Breast epithelium (tissue), 4 donors: ENCODE results near the gene SIK3. TPM values are rescaled to one million over a fixed set of nuclear protein-coding genes. Genes with fewer than 3 reads are reported as not detected.
A peak's percentile ranks its signal among the peaks of the same experiment; 100 is the strongest.

Experiments used
- DNase-seq, 2 donors: peaks; one replicate each; pipeline ENCODE4 v3.0.0-alpha.2; 2019; ENCODE audit warnings: low spot score in 2 of 2
- H3K27ac ChIP-seq, 2 donors: fragments of 200-600 bp; sonication (generic) in 1 of 2; one replicate each; pipeline ENCODE4 v1.5.1; 2016 to 2019; ENCODE audit warnings: mild to moderate bottlenecking in 1 of 2
- H3K27me3 ChIP-seq, 2 donors: fragments of 200-600 bp; sonication (generic) in 1 of 2; one replicate each; pipeline versions ENCODE4 v1.5.1 to v1.6.0; 2017 to 2019; ENCODE audit warnings: control low read depth in 1 of 2, mild to moderate bottlenecking in 1 of 2
- H3K36me3 ChIP-seq: fragments of 200-600 bp; one replicate; pipeline ENCODE4 v1.5.1; 2019
- H3K4me1 ChIP-seq, 2 donors: fragments of 200-600 bp; sonication (generic); one replicate each; pipeline ENCODE4 v1.5.1; 2016 to 2019; ENCODE audit warnings: control low read depth in 1 of 2
- H3K4me3 ChIP-seq, 3 donors: fragments of 200-600 bp; sonication (generic); 1 replicate in 2 of 3; 2 replicates in 1 of 3; pipeline ENCODE4 v1.5.1; 2016 to 2019; ENCODE audit warnings: mild to moderate bottlenecking in 3 of 3, moderate library complexity in 2 of 3
- H3K9me3 ChIP-seq, 2 donors: fragments of 200-600 bp; sonication (generic) in 1 of 2; one replicate each; pipeline ENCODE4 v1.5.1; 2016 to 2019; ENCODE audit warnings: control low read depth in 1 of 2
- POLR2A ChIP-seq: fragments of 450-650 bp; IDR thresholded peaks from one replicate; pipeline ENCODE4 v1.6.1; 2016; ENCODE audit warnings: antibody characterized with exemption, mild to moderate bottlenecking, moderate library complexity
- POLR2AphosphoS5 ChIP-seq, 3 donors: sonication (generic); formaldehyde crosslinking; IDR thresholded peaks; one replicate each; pipeline ENCODE4 v1.6.1; 2017; ENCODE audit warnings: antibody characterized with exemption in 3 of 3
- intact Hi-C: fragments of 100-400 bp; cut with DNase I; formaldehyde crosslinking; loops from one replicate; pipeline ENCODE4 v1.15.1; 2023; ENCODE audit warnings: low total_unique reads
- total RNA-seq, 3 donors: library from RNA; depleted of rRNA; stranded (reverse); fragments of >200 nt; gene quantifications; one replicate each; pipeline ENCODE4 v1.1.0, GENCODE V29; 2016
- TF ChIP-seq, protein P1 (sequence below), 3 donors: fragments of 450-650 bp; IDR thresholded peaks; one replicate each; pipeline ENCODE4 v1.5.1; 2016 to 2017; ENCODE audit warnings: antibody characterized with exemption in 3 of 3, mild to moderate bottlenecking in 3 of 3, moderate library complexity in 3 of 3

The SIK3 gene
- total RNA-seq, 3 donors from 2014 or later = 26.9 to 110 (median 57.0) TPM

DNA sequence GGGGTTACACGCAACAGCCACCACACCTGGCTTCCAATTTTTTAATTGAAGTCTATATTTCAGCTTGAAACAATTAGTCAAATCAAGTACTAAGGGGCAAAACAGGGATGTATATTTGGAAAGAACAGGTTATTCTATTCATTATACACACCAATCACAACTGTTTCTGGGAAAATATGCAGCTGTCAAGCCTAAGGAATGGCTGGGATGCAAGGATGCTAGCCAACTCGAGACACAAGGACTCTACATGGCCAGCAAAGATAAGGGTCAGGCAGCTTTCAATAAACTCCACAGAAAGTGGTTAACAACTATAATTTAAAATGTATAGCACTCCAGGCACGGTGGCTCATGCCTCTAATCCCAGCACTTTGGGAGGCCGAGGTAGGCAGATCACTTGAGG is 134.0 kb downstream of the SIK3 start:
- Histone ChIP-seq H3K27ac (no peak overlapping the region), H3K9me3 (no peaks in the 10 kb centered on the region), H3K27me3 (no peaks in the 10 kb centered on the region), H3K4me3 (no peak overlapping the region), H3K36me3 (no peaks in the 10 kb centered on the region), H3K4me1 (peaks cover 3 to 9% of the 10 kb centered on the region in 2 donors)
- no peak for DNase-seq
- intact Hi-C loops = no loop called here
- TF ChIP-seq POLR2AphosphoS5 (IDR thresholded peaks at IDR 0.05) (no peak), POLR2A (no peak)
- TF ChIP-seq, protein P1, sequence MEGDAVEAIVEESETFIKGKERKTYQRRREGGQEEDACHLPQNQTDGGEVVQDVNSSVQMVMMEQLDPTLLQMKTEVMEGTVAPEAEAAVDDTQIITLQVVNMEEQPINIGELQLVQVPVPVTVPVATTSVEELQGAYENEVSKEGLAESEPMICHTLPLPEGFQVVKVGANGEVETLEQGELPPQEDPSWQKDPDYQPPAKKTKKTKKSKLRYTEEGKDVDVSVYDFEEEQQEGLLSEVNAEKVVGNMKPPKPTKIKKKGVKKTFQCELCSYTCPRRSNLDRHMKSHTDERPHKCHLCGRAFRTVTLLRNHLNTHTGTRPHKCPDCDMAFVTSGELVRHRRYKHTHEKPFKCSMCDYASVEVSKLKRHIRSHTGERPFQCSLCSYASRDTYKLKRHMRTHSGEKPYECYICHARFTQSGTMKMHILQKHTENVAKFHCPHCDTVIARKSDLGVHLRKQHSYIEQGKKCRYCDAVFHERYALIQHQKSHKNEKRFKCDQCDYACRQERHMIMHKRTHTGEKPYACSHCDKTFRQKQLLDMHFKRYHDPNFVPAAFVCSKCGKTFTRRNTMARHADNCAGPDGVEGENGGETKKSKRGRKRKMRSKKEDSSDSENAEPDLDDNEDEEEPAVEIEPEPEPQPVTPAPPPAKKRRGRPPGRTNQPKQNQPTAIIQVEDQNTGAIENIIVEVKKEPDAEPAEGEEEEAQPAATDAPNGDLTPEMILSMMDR (IDR thresholded peaks at IDR 0.05) = no peak

DNA sequence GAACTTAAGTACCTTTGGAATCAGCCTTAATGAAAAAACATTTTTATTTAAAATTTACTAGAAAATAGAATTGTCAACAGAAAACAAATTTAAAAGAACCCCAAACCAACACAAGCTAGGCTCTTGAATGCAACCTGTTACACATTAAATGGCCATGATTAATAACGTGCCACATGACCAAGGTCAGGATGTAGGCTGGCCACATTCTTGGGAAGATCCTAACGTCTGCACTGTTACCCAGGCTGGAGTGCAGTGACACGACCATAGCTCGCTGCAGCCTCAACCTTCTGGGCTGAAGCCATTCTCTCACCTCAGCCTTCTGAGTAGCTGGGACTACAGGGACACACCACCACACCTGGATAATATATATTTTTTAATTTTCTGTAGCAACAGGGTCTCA is 134.4 kb downstream of the SIK3 start:
- TF ChIP-seq POLR2AphosphoS5 (IDR thresholded peaks at IDR 0.05) (no peak), POLR2A (no peak)
- TF ChIP-seq, protein P1 (IDR thresholded peaks at IDR 0.05) = no peak
- Histone ChIP-seq H3K36me3 (no peaks in the 10 kb centered on the region), H3K4me1 (peaks cover 3 to 9% of the 10 kb centered on the region in 2 donors)

DNA sequence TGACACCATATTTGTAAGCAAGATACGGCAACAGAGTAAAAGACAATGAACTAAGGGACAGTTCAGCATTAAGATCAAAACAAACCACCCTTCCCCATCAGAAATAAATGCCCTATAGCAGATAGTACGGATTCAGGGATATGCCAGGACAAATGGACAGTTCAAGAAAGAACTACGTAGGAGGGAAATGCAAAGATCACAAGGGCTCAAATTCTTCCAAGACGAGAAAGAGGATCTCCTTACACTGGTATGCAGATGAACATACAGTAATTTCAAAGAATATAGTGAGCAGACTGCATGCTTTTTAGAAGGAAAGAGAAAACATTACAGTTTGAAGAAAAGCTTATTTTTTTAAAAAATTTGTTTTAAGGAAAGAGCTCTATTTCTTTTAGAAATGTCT is 136.1 kb downstream of the SIK3 start:
- Histone ChIP-seq H3K4me1 (peaks cover 3 to 9% of the 10 kb centered on the region in 2 donors), H3K27ac (no peak overlapping the region), H3K9me3 (no peaks in the 10 kb centered on the region), H3K27me3 (no peaks in the 10 kb centered on the region), H3K4me3 (no peak overlapping the region), H3K36me3 (no peaks in the 10 kb centered on the region)
- no peak for DNase-seq
- intact Hi-C loops = no loop called here
- no peak for TF ChIP-seq POLR2AphosphoS5 (IDR thresholded peaks at IDR 0.05)
- TF ChIP-seq, protein P1 (IDR thresholded peaks at IDR 0.05) = no peak

More for the DNA sequence above, 134.4 kb downstream of the SIK3 start:
- Histone ChIP-seq H3K4me3 (no peak overlapping the region), H3K27me3 (no peaks in the 10 kb centered on the region), H3K27ac (no peak overlapping the region), H3K9me3 (no peaks in the 10 kb centered on the region)
- DNase-seq = no peak
- intact Hi-C loops = no loop called here

DNA sequence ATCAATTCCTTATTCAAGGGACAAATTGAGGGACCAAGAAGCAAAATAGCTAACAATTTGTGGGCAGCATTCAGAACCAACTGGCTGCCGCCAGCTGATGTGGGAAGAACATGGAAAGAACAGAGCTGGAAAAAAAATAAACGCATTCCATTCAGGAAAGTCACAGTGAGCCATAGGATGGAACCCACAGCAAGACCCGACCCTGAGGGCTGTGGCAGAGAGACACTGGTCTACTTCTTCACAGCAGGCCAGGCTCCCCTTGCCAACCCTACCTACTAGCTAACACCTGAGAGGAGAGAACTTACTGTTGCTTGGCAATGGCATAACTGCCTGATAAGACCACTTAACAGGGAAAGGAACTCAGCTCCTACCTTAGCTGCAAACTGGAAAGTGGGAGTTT is 137.3 kb downstream of the SIK3 start:
- no peak overlapping the region for H3K4me3 ChIP-seq
- H3K27me3 ChIP-seq = no peaks in the 10 kb centered on the region
- TF ChIP-seq POLR2A (no peak), POLR2AphosphoS5 (IDR thresholded peaks at IDR 0.05) (no peak)
- TF ChIP-seq, protein P1 (IDR thresholded peaks at IDR 0.05) = no peak
- intact Hi-C loops = no loop called here
- peak in 1 of 2 donors; percentile 72 for DNase-seq
- peaks cover 3 to 9% of the 10 kb centered on the region in 2 donors for H3K4me1 ChIP-seq
- H3K9me3 ChIP-seq = no peaks in the 10 kb centered on the region
- H3K27ac ChIP-seq = peak overlapping the region; percentile 11 to 46
- H3K36me3 ChIP-seq = no peaks in the 10 kb centered on the region

DNA sequence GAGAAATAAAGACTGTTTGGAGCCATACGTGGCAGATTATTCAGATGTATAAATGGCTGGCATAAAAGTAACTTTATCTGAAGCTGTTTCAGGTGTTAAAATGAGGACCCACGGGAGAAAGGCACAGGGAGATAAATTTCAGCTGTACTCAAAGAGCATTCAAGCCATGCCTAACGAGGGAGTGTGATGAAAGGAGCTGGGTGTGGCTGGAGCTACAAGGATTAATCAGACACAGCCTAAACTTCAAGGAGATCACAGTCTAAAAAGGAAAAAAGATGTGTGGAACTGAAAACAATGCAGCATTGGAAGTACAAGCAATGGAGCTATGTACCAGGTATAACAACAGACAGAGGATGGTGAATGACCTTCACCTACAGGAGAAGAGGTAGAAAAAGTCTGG is 140.0 kb downstream of the SIK3 start:
- no peak overlapping the region for H3K4me3 ChIP-seq
- H3K9me3 ChIP-seq = no peaks in the 10 kb centered on the region
- intact Hi-C loops = no loop called here
- TF ChIP-seq, protein P1 (IDR thresholded peaks at IDR 0.05) = no peak
- TF ChIP-seq POLR2A (no peak), POLR2AphosphoS5 (IDR thresholded peaks at IDR 0.05) (no peak)
- no peaks in the 10 kb centered on the region for H3K36me3 ChIP-seq
- peaks cover 3 to 9% of the 10 kb centered on the region in 2 donors for H3K4me1 ChIP-seq
- DNase-seq = no peak
- H3K27me3 ChIP-seq = no peaks in the 10 kb centered on the region
- no peak overlapping the region for H3K27ac ChIP-seq
